ENCODE data around the gene LHX6. TPM values are rescaled to one million over a fixed set of nuclear protein-coding genes. Genes with fewer than 3 reads are reported as not detected.

Gene LHX6
- total and polyA plus RNA-seq, 9 of the 15 experiments (the other 6 are each of a cell fraction or from before 2014, with no cell fraction given): 2.8 to 16.3 (median 7.9) TPM

DNA sequence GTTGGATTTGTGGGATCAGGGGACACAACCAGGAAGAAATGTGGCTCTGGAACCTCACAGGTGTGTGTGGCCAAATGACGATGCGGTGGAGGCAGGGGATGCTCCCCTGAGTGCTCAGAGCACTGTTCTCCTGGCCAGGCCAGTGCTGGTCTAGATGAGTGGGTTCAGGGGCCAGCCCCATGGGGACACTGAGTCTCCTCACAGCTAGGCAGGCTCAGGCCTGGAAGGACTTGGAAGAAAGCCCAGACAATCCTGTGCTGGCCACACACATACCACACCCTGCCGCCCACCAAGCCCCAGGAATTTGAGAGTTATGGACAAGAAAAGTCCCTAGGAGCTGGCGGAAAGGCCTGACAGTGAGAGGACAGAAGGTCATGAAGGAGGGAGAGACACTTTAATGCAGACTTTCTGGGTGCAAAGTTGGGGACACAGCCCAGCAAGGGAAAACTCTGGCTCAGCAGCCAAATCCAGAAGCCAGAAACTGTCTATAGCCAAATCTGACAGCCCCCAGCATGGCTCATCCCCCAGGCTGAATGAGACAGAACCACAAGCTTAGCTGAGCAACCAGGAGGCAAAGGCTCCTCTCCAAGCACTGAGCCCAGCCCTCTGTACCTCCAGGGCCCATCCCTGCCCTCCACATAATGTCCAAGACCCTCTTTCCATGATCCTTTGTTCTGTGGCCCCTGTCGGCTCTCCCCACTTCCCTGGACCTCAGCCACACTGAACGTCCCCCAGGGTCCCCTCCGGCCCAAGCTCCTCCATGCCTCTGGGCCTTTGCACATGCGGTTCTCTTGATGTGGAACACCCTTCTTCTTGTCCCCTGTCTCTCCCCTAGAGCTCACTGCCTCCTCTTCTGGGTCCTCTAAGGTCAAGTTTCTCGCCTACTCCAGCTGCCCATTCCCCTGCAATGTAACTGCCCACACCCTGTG lies 22.4 kb downstream of the LHX6 start:
- in situ Hi-C loops (cut with MboI) (no loop called here), intact Hi-C loops (cut with micrococcal nuclease) (no loop called here)
- ChIA-PET POLR2A (interaction anchor here (0.6 to 1.2 kb wide), 4 partner anchors 8 to 59 kb away, joined by 3 to 5 read pairs (median 3); partner anchors contain the start of genes MRRF and RBM18), CTCF (ENCODE audit: low intra/inter-chr PET ratio) (no interaction called here)
- Histone ChIP-seq H4K20me1 (replicated peaks; ENCODE audit: control insufficient read depth, insufficient read depth, low read length) (0 out of 2 replicates have a peak, but pooled peaks cover 4% of the 10 kb centered on the region), H3K79me2 (ENCODE audit: control insufficient read depth, insufficient read depth, low read length) (peaks cover 4% of the 10 kb centered on the region), H3K36me3 (ENCODE audit: control insufficient read depth, insufficient read depth, low read length) (peaks cover 49% of the 10 kb centered on the region; the same call in 2 of the 3 replicates), H3K9me3 (replicated peaks; ENCODE audit: control insufficient read depth, insufficient read depth, low read depth, low read length) (no peaks in the 10 kb centered on the region), H2AFZ (ENCODE audit: low read depth, low read length) (no peak overlapping the region), H3K4me2 (ENCODE audit: insufficient read depth, low read length) (no peak overlapping the region), H3K4me1 (replicated peaks in 1 of 2; ENCODE audit: control insufficient read depth in 2 of 2, insufficient read depth in 2 of 2, low read length in 2 of 2) (peaks cover 0 to 4% of the 10 kb centered on the region in 2 experiments; a peak in 1 of 5 replicates), H3K4me3 (no peak overlapping the region), H3K27ac (ENCODE audit: extremely low read depth, low read depth, low read length) (no peak overlapping the region), H3K27me3 (ENCODE audit: control insufficient read depth in 2 of 2, insufficient read depth in 2 of 2, low read length in 2 of 2) (no peaks in the 10 kb centered on the region), H3K9me1 (ENCODE audit: control insufficient read depth, insufficient read depth, low read length) (no peaks in the 10 kb centered on the region), H3K9ac (ENCODE audit: insufficient read depth in 1 of 2, low read depth in 2 of 2, low read length in 2 of 2) (peak overlapping the region in 1 of 2 experiments; percentile 19; a peak in 1 of 4 replicates)
- no TSS peak for BruUV-seq (replicated peaks)
- WGBS (ENCODE audit: insufficient coverage, low coverage, missing lambda C conversion rate): 82% methylated on average over 8 of the region's 9 CpGs
- DNase-seq (ENCODE audit: extremely low read depth in 1 of 4, low spot score in 3 of 4): no peak
- FAIRE-seq: no peak
- no peak for ATAC-seq
- TF ChIP-seq SIRT6 (IDR thresholded peaks at IDR 0.05; ENCODE audit: low read depth, low read length): no peak
- TF ChIP-seq, protein P1, sequence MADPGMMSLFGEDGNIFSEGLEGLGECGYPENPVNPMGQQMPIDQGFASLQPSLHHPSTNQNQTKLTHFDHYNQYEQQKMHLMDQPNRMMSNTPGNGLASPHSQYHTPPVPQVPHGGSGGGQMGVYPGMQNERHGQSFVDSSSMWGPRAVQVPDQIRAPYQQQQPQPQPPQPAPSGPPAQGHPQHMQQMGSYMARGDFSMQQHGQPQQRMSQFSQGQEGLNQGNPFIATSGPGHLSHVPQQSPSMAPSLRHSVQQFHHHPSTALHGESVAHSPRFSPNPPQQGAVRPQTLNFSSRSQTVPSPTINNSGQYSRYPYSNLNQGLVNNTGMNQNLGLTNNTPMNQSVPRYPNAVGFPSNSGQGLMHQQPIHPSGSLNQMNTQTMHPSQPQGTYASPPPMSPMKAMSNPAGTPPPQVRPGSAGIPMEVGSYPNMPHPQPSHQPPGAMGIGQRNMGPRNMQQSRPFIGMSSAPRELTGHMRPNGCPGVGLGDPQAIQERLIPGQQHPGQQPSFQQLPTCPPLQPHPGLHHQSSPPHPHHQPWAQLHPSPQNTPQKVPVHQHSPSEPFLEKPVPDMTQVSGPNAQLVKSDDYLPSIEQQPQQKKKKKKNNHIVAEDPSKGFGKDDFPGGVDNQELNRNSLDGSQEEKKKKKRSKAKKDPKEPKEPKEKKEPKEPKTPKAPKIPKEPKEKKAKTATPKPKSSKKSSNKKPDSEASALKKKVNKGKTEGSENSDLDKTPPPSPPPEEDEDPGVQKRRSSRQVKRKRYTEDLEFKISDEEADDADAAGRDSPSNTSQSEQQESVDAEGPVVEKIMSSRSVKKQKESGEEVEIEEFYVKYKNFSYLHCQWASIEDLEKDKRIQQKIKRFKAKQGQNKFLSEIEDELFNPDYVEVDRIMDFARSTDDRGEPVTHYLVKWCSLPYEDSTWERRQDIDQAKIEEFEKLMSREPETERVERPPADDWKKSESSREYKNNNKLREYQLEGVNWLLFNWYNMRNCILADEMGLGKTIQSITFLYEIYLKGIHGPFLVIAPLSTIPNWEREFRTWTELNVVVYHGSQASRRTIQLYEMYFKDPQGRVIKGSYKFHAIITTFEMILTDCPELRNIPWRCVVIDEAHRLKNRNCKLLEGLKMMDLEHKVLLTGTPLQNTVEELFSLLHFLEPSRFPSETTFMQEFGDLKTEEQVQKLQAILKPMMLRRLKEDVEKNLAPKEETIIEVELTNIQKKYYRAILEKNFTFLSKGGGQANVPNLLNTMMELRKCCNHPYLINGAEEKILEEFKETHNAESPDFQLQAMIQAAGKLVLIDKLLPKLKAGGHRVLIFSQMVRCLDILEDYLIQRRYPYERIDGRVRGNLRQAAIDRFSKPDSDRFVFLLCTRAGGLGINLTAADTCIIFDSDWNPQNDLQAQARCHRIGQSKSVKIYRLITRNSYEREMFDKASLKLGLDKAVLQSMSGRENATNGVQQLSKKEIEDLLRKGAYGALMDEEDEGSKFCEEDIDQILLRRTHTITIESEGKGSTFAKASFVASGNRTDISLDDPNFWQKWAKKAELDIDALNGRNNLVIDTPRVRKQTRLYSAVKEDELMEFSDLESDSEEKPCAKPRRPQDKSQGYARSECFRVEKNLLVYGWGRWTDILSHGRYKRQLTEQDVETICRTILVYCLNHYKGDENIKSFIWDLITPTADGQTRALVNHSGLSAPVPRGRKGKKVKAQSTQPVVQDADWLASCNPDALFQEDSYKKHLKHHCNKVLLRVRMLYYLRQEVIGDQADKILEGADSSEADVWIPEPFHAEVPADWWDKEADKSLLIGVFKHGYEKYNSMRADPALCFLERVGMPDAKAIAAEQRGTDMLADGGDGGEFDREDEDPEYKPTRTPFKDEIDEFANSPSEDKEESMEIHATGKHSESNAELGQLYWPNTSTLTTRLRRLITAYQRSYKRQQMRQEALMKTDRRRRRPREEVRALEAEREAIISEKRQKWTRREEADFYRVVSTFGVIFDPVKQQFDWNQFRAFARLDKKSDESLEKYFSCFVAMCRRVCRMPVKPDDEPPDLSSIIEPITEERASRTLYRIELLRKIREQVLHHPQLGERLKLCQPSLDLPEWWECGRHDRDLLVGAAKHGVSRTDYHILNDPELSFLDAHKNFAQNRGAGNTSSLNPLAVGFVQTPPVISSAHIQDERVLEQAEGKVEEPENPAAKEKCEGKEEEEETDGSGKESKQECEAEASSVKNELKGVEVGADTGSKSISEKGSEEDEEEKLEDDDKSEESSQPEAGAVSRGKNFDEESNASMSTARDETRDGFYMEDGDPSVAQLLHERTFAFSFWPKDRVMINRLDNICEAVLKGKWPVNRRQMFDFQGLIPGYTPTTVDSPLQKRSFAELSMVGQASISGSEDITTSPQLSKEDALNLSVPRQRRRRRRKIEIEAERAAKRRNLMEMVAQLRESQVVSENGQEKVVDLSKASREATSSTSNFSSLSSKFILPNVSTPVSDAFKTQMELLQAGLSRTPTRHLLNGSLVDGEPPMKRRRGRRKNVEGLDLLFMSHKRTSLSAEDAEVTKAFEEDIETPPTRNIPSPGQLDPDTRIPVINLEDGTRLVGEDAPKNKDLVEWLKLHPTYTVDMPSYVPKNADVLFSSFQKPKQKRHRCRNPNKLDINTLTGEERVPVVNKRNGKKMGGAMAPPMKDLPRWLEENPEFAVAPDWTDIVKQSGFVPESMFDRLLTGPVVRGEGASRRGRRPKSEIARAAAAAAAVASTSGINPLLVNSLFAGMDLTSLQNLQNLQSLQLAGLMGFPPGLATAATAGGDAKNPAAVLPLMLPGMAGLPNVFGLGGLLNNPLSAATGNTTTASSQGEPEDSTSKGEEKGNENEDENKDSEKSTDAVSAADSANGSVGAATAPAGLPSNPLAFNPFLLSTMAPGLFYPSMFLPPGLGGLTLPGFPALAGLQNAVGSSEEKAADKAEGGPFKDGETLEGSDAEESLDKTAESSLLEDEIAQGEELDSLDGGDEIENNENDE (IDR thresholded peaks at IDR 0.05; ENCODE audit: low read depth, low read length): no peak
- TF ChIP-seq SETDB1 (IDR thresholded peaks at IDR 0.05; ENCODE audit: low read length): no peak
- no peak for TF ChIP-seq LARP7 (IDR thresholded peaks at IDR 0.05)
- TF ChIP-seq THAP12 (CRISPR knock-in tag; IDR thresholded peaks at IDR 0.05): no peak
- no peak for TF ChIP-seq SMARCC2 (IDR thresholded peaks at IDR 0.05; ENCODE audit: low read depth)

Measured in K562 (cell line).